K562 treated with DMSO at 1 percent for 4 hours (cell line): ENCODE results near the gene ZNF358. TPM values are rescaled to one million over a fixed set of nuclear protein-coding genes. Genes with fewer than 3 reads are reported as not detected.

ENCODE experiments used
- total RNA-seq: library from RNA; unstranded; fragments of 300-600 nt; gene quantifications from 2 replicates; pipeline ENCODE4 v1.2.3, GENCODE V29; 2022; ENCODE audit not compliant: insufficient read depth

The ZNF358 gene
- 33.5 and 40.3 TPM in 2 replicates for total RNA-seq

GRCh38 chr19:7515645-7516151 lies at the start of gene ZNF358:
TSS of gene ZNF358 (plus strand) at chr19:7516103. CDS start at chr19:7519243, 3,140 bp downstream.

DNA sequence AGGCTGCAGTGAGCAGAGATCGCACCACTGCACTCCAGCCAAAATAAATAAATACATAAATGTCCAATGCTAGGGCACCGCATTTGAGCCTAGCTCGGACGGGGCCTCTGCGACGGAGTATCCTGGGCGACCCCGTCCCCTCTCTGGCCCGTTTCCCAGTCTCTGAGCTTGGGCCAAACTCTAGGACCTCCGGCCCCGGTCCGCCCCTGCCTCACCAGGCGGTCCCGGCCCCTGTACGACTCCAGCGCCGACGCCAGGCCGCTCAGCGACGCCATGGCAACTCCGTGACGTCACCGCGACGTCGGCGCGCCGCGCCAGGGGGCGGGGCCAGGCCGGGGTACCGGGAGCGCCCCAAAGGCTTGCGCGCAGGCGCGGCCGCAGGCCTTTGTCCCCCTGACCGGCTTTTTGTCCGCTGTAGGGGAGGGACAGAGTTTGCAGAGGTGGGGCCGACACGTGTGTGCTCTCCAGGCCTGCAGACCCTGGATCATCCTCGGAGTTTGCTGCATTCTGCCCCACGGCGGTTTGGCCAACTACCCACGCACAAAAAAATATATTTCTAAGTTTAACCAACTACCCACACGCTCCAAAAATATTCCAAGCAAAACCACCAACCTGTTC lies 27.1 kb upstream of the ZNF358 start, which contains the start of gene PEX11G:
PEX11G (minus strand) TSS at position 300 of the 618 bp plus-strand sequence; CDS start at position 275, 25 bp downstream.

GRCh38 chr19:7522072-7522922 lies 6.4 kb downstream of the ZNF358 start, which contains the start of gene MCOLN1:
TSS of gene MCOLN1 (plus strand) at chr19:7522624. CDS start at chr19:7522751, 127 bp downstream.

DNA sequence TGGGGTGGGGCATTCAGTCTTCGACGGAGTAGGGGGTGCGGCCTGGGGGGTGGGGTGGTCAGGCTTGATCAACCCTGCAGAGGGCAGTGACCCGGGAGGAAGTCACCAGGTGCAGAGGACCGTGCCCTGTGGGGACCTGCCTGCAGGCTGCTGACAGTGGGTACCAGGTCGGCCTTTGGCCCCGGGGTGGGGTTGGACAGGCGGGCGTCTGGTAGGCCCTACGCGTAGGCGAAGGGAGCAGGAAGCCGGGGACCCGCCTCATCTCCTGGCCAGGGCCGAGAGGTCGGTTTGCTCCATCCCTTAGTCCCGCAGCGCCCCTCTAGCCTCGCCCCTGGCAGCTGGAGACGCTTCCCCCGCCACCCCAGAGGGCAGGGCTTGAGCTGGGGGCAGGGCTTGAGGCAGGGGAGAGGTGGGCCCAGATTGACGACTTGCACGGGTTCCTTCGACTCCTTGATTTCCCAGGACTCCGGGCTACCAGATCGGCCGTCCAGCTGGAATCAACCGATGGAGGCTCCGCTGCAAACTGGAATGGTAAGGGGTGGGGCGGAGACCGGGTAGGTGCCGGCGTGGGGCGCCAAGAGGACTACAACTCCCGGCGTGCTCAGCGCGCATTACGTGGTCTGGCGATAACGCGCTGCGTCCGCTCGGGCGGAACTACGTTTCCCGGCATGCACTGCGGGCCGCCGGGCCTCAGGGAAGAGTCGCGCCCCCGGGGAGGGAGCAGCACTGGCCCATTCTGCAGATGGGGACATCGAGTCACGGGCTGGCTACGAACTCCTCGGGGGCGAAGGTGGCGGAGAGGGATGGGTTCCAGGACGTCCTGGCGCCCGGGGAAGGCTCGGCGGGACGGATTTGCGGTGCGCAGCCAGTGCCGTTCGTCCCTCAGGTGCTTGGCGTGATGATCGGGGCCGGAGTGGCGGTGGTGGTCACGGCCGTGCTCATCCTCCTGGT lies 19.4 kb downstream of the ZNF358 start, which contains the start of gene PNPLA6:
PNPLA6 (plus strand) TSS at position 671 of the 951 bp plus-strand sequence; CDS start at position 743, 72 bp downstream.

Other genes with a start within 250 kb of the ZNF358 start
- gene INSR, start 221.7 kb upstream of the ZNF358 start, total RNA-seq, result 0.12 and 0.25 TPM in 2 replicates
- 29.2 and 33.4 TPM in 2 replicates for gene ARHGEF18, start 167.2 kb upstream of the ZNF358 start, total RNA-seq
- gene PEX11G, start 27.1 kb upstream of the ZNF358 start, total RNA-seq, result 2.1 and 5.4 TPM in 2 replicates
- gene MCOLN1, start 6.5 kb downstream of the ZNF358 start, total RNA-seq, result 17.8 and 26.3 TPM in 2 replicates
- gene PNPLA6, start 19.6 kb downstream of the ZNF358 start, total RNA-seq, result 44.3 and 75.9 TPM in 2 replicates
- gene CAMSAP3, start 79.8 kb downstream of the ZNF358 start, total RNA-seq, result 2.8 and 3.5 TPM in 2 replicates
- 73.4 and 73.7 TPM in 2 replicates for gene XAB2, start 113.4 kb downstream of the ZNF358 start, total RNA-seq
- 19.4 and 24.7 TPM in 2 replicates for gene PET100, start 113.7 kb downstream of the ZNF358 start, total RNA-seq
- not detected in 2 replicates for gene PCP2, start 117.6 kb downstream of the ZNF358 start, total RNA-seq
- 219 and 238 TPM in 2 replicates for gene STXBP2, start 121.0 kb downstream of the ZNF358 start, total RNA-seq
- gene RETN, start 152.9 kb downstream of the ZNF358 start, total RNA-seq, result not detected in 2 replicates
- gene MCEMP1, start 161.0 kb downstream of the ZNF358 start, total RNA-seq, result 1.6 and 3.9 TPM in 2 replicates
- gene TRAPPC5, start 164.7 kb downstream of the ZNF358 start, total RNA-seq, result 90.6 and 98.1 TPM in 2 replicates
- gene FCER2, start 186.0 kb downstream of the ZNF358 start, total RNA-seq, result not detected in 2 replicates
- gene CLEC4G, start 216.0 kb downstream of the ZNF358 start, total RNA-seq, result not detected in 2 replicates
- gene CD209, start 231.4 kb downstream of the ZNF358 start, total RNA-seq, result not detected in 2 replicates
- gene CLEC4M, start 247.1 kb downstream of the ZNF358 start, total RNA-seq, result 0.40 TPM in 1 of 2 replicates, not detected in the other